Activated T-helper 17 cell treated with anti-CD3 and anti-CD28 coated beads, Interleukin-2, amount 50 U/mL, for 72 hours (primary cell): Measurements from ENCODE around the gene DAP. TPM values are rescaled to one million over a fixed set of nuclear protein-coding genes. Genes with fewer than 3 reads are reported as not detected.

Source experiments
- ATAC-seq: fragments of 150-1000 bp; cut with Tn5 transposase; replicated peaks from 2 replicates; pipeline ENCODE4 v1.10.0; 2021; ENCODE audit warnings: mild to moderate bottlenecking, moderate library complexity
- H3K27ac Mint-ChIP-seq: one replicate; pipeline ENCODE4 v1.8.0; 2022; ENCODE audit warnings: mixed read lengths
- H3K27me3 Mint-ChIP-seq: one replicate; pipeline ENCODE4 v1.8.0; 2022; ENCODE audit warnings: mixed read lengths
- H3K36me3 Mint-ChIP-seq: one replicate; pipeline ENCODE4 v1.8.0; 2022; ENCODE audit warnings: low read depth, mild to moderate bottlenecking, mixed read lengths
- H3K4me1 Mint-ChIP-seq: one replicate; pipeline ENCODE4 v1.8.0; 2022; ENCODE audit warnings: mixed read lengths
- H3K4me3 Mint-ChIP-seq: one replicate; pipeline ENCODE4 v1.8.0; 2022; ENCODE audit warnings: mild to moderate bottlenecking, mixed read lengths
- H3K9me3 Mint-ChIP-seq: one replicate; pipeline ENCODE4 v1.8.0; 2022; ENCODE audit warnings: mixed read lengths
- total RNA-seq, 2 donors: library from RNA; stranded (reverse); gene quantifications; one replicate each; pipeline ENCODE4 v1.2.3, GENCODE V29; 2022

DAP gene
- total RNA-seq, 2 donors from 2014 or later, result 29.5 to 39.5 TPM

DNA sequence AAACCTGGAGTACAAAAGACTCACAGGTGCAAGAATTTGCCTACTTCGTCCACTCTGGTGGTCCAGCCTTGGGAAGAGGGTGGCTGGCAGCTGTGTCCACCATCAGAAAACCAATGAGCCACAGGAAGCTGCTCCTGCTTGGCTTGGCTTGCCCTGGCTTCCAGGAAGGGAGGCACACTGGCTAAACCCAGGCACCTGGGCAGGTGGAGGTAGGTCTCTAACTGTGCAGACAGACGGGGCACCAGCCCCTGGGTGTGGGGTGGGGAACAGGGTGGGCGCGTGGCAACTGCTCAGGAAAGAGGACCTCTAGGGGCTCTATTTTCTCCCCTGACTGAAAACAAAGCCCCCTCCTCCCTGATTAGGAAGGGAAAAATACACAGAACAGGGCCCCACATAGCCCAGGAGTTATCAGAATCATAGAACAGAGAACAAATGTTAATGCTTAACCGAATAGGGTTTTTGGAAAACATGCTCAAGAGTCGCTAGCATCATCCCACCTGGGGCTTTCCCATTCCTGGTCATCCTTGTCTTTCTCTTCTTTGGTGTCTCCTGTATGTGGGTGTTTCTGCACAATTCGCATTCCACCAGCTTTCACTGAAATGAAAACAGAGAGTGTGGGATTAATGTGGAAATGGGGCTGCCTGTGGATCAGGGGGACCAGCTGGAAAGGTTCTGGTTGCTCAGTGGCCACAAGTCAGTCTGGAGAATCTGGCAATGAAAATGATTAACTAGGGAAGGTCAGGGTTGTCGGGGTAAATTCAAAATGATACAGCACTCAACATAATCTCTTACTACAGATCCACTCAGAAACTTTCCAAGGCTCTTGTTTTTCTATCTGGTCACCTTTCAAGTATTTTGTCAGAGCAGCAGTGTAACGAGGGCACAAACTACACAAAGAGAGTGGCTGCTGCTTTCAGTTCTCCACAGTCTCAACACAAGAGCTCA lies 13.1 kb downstream of the DAP start:
- no peaks in the 10 kb centered on the region for H3K9me3 Mint-ChIP-seq
- no peak overlapping the region for H3K4me3 Mint-ChIP-seq
- H3K27me3 Mint-ChIP-seq, result no peaks in the 10 kb centered on the region
- no peak for ATAC-seq
- H3K4me1 Mint-ChIP-seq, result peaks cover 5% of the 10 kb centered on the region
- H3K27ac Mint-ChIP-seq, result no peak overlapping the region
- H3K36me3 Mint-ChIP-seq, result peaks cover 87% of the 10 kb centered on the region

DNA sequence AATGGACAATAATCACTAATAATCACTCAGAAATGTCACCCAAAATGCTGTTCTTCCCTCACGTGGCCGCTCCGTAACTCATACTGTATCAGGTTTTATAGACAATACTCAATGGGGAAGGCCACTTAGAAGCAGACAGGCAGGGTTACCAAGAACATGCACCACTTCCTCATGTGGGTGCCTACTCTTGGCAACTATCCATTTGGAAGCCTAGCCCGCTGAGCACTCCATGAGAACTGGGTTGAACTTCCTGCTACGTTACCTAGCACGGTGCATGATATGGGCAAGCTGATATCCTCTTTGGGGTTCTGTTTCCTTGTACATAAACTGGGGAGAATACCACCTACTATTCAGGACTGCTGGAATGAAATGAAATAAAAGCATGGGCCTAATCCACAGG lies 14.3 kb downstream of the DAP start:
- ATAC-seq, result no peak
- Mint-ChIP-seq H3K4me1 (peaks cover 5% of the 10 kb centered on the region), H3K4me3 (no peak overlapping the region), H3K27ac (no peak overlapping the region), H3K27me3 (no peaks in the 10 kb centered on the region), H3K36me3 (peaks cover 90% of the 10 kb centered on the region), H3K9me3 (no peaks in the 10 kb centered on the region)

GRCh38 chr5:10745133-10745532 lies 15.9 kb downstream of the DAP start:
- Mint-ChIP-seq H3K27me3 (no peaks in the 10 kb centered on the region), H3K27ac (no peak overlapping the region), H3K9me3 (no peaks in the 10 kb centered on the region), H3K36me3 (peaks cover 92% of the 10 kb centered on the region), H3K4me3 (no peak overlapping the region), H3K4me1 (no peaks in the 10 kb centered on the region)
- no peak for ATAC-seq

GRCh38 chr5:10744681-10745080 lies 16.4 kb downstream of the DAP start:
- Mint-ChIP-seq H3K4me3 (no peak overlapping the region), H3K27me3 (no peaks in the 10 kb centered on the region), H3K4me1 (no peaks in the 10 kb centered on the region), H3K9me3 (no peaks in the 10 kb centered on the region), H3K27ac (no peak overlapping the region), H3K36me3 (peaks cover 92% of the 10 kb centered on the region)
- ATAC-seq, result no peak

GRCh38 chr5:10743951-10744350 lies 17.1 kb downstream of the DAP start:
- H3K27me3 Mint-ChIP-seq, result no peaks in the 10 kb centered on the region
- no peak overlapping the region for H3K27ac Mint-ChIP-seq
- H3K4me3 Mint-ChIP-seq, result no peak overlapping the region
- no peak for ATAC-seq
- H3K4me1 Mint-ChIP-seq, result no peaks in the 10 kb centered on the region
- H3K36me3 Mint-ChIP-seq, result peaks cover 92% of the 10 kb centered on the region
- H3K9me3 Mint-ChIP-seq, result no peaks in the 10 kb centered on the region

DNA sequence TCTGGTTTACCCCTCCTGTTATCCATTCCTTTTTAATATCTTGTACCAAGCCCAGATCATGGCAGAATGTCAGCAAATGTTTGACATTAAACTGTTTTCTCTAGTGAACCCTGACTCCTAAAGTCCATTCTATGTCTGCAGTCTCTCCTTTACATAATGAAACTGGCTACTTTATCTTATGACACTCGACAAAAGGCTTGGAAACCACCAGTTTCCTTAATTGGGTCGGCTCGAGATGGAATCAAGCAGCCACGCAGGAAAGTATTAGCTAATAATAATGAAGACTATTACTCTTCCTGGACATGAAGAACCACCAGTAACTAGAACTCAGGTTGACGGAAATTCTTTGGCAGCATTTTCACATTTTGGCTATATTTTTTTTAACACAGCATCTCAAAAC lies 17.5 kb downstream of the DAP start:
- no peaks in the 10 kb centered on the region for H3K4me1 Mint-ChIP-seq

DNA sequence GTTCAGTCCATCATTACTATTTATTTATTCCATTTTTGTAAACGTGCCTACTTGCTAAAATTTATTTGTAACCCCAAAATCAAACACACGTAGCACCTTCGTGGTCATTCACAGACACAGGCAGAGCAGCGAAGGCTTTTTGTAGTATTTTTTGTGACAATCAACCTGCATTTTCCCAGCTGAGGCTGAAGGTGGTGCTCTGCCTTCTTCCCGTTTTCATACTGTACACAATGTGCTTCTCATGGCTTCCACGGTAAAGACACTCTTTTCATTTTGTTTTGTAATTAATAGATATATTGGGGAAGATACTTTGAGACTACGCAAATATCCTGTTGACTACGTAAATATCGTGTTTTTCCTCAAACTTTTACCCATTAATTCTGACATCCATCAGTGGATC lies 19.4 kb downstream of the DAP start:
- no peak for ATAC-seq
- peaks cover 89% of the 10 kb centered on the region for H3K36me3 Mint-ChIP-seq
- peaks cover 7% of the 10 kb centered on the region for H3K4me1 Mint-ChIP-seq
- H3K4me3 Mint-ChIP-seq, result no peak overlapping the region
- no peaks in the 10 kb centered on the region for H3K9me3 Mint-ChIP-seq
- H3K27me3 Mint-ChIP-seq, result no peaks in the 10 kb centered on the region
- no peak overlapping the region for H3K27ac Mint-ChIP-seq

More for the DNA sequence above, 17.5 kb downstream of the DAP start:
- Mint-ChIP-seq H3K27me3 (no peaks in the 10 kb centered on the region), H3K9me3 (no peaks in the 10 kb centered on the region), H3K4me3 (no peak overlapping the region), H3K27ac (no peak overlapping the region), H3K36me3 (peaks cover 94% of the 10 kb centered on the region)
- no peak for ATAC-seq

DNA sequence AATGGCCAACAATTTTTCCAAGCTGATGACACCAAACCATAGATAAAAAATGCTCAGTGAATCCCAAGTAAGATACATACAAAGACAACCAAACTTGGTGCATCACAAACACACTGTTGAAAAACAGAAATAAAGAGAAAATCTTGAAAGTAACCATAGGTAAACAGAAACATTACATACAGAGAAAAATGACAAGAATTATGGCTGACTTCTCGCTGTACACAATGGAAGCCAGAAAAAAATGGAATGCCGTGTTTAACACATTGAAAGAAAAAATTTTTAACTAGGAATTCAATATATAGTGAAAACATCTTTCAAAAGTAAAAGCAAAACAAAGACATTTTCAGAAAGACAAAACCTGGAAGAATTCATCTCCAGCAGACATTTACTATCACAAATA lies 20.6 kb downstream of the DAP start:
- Mint-ChIP-seq H3K27me3 (no peaks in the 10 kb centered on the region), H3K4me3 (no peak overlapping the region), H3K36me3 (peaks cover 76% of the 10 kb centered on the region), H3K9me3 (no peaks in the 10 kb centered on the region), H3K27ac (no peak overlapping the region), H3K4me1 (peaks cover 7% of the 10 kb centered on the region)
- ATAC-seq, result no peak

GRCh38 chr5:10737880-10738279 lies 23.2 kb downstream of the DAP start:
- no peaks in the 10 kb centered on the region for H3K27me3 Mint-ChIP-seq
- H3K4me3 Mint-ChIP-seq, result no peak overlapping the region
- no peaks in the 10 kb centered on the region for H3K9me3 Mint-ChIP-seq
- H3K36me3 Mint-ChIP-seq, result peaks cover 69% of the 10 kb centered on the region
- no peak for ATAC-seq
- peaks cover 7% of the 10 kb centered on the region for H3K4me1 Mint-ChIP-seq
- no peak overlapping the region for H3K27ac Mint-ChIP-seq

GRCh38 chr5:10736808-10737207 lies 24.2 kb downstream of the DAP start:
- Mint-ChIP-seq H3K4me3 (no peak overlapping the region), H3K4me1 (peaks cover 11% of the 10 kb centered on the region), H3K36me3 (peaks cover 68% of the 10 kb centered on the region), H3K9me3 (no peaks in the 10 kb centered on the region), H3K27me3 (no peaks in the 10 kb centered on the region), H3K27ac (no peak overlapping the region)
- ATAC-seq, result no peak

DNA sequence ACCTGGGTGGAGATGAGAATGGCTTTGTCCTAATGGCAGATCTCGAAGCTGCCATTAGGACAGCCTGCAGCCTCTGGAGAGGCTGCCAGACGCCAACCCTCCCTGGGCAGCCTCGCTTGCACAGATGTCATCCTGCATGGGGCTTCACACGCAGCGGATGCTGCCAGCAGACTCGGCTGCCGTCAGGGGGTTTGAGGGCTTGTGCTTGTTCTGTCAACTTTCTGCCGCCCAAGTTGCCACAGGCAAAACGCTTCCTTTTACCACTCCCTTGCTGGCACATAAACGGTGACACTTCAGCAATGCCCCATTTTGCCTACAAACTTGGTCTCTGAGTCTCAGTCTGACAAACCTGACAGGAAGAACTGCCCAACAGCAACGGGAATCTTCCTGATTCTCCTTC lies 24.7 kb downstream of the DAP start:
- H3K27ac Mint-ChIP-seq, result no peak overlapping the region
- ATAC-seq, result no peak
- peaks cover 64% of the 10 kb centered on the region for H3K36me3 Mint-ChIP-seq
- H3K4me3 Mint-ChIP-seq, result no peak overlapping the region
- H3K9me3 Mint-ChIP-seq, result no peaks in the 10 kb centered on the region
- no peaks in the 10 kb centered on the region for H3K27me3 Mint-ChIP-seq
- H3K4me1 Mint-ChIP-seq, result peaks cover 11% of the 10 kb centered on the region

- Mint-ChIP-seq H3K27ac (no peak overlapping the region), H3K9me3 (no peaks in the 10 kb centered on the region), H3K4me3 (no peak overlapping the region), H3K4me1 (peaks cover 11% of the 10 kb centered on the region), H3K36me3 (peaks cover 57% of the 10 kb centered on the region), H3K27me3 (no peaks in the 10 kb centered on the region)
- no peak for ATAC-seq
Observed at GRCh38 chr5:10735569-10736276, 25.3 kb downstream of the DAP start.

DNA sequence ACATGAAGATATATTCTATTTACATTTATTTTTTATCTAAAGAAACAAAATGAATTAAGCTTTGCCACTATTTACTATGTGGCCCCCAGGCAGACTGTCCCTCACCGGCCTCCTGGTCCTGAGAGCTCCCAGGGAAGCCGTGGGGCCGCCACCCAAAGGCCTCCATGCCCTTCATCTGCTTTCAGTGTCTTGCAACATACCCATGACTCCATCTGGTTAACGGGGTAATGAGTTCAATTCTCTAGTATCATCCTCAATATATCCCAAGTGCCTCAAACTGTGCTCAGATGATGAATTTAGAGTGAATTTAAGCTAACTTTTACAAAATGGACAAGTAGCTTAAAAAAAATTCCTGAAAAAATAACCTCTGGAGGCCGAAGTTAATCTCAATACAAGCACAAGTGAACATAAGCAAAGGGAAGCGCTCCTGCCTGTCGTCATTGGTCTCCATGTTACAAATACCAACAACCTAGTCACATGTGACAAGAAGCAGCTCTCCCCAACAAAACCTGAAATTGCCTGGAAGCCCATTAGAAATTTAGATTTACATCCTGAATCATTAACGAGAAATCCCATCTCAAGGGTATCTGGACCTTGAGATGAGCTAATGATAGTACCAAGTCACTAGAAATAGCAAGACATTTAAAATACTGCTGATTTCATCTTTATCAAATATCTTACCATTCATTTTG lies 26.1 kb downstream of the DAP start:
- H3K27me3 Mint-ChIP-seq, result no peaks in the 10 kb centered on the region
- no peak overlapping the region for H3K4me3 Mint-ChIP-seq
- no peaks in the 10 kb centered on the region for H3K9me3 Mint-ChIP-seq
- peaks cover 50% of the 10 kb centered on the region for H3K36me3 Mint-ChIP-seq
- H3K27ac Mint-ChIP-seq, result no peak overlapping the region
- ATAC-seq, result no peak
- H3K4me1 Mint-ChIP-seq, result peaks cover 11% of the 10 kb centered on the region

DNA sequence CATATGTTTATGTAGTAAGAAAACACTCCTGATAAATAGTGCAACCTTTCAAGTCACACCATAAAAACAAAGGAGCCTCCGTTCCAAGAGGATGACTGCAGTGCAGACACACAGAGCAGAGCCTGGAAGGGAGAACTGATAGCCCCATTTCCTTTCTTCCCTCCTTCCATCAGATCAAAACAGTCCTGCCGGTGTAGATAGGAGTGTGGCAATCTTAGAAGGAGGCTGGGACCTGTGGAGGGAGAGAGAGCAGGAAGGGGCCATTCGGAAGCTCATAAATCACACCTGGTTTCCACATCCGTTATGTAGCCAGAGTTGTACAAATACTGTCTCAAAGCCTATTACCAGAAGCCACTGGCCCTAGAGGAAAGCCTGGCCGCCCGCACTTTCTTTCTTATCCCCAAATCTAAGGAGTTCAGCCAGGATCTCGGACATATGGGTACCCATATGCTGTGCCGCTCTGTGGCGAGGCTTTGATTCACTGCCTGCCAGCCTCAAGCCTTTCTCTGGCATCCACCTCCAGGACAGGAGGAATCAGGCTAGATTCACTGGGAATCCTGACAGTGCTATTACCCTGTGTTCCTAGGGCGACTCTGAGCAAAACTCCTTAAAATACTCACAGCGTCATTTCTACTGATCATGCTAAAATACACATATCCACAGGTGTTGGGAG lies 26.9 kb downstream of the DAP start:
- Mint-ChIP-seq H3K27me3 (no peaks in the 10 kb centered on the region), H3K4me1 (peaks cover 14% of the 10 kb centered on the region), H3K27ac (no peak overlapping the region), H3K4me3 (no peak overlapping the region), H3K36me3 (peaks cover 45% of the 10 kb centered on the region), H3K9me3 (no peaks in the 10 kb centered on the region)
- no peak for ATAC-seq
